ENCODE measurements around the gene PDS5B. TPM values are rescaled to one million over a fixed set of nuclear protein-coding genes. Genes with fewer than 3 reads are reported as not detected.

The PDS5B gene
- total RNA-seq, 4 donors from 2014 or later, result 34.5 to 68.3 (median 40.7) TPM

GRCh38 chr13:32731074-32731473 is 144.8 kb downstream of the PDS5B start:
- no peak for TF ChIP-seq CTCF (IDR thresholded peaks at IDR 0.05; ENCODE audit: low read depth)

- no peak for TF ChIP-seq CTCF (IDR thresholded peaks at IDR 0.05; ENCODE audit: low read depth)
Measured at GRCh38 chr13:32731576-32731975, 145.3 kb downstream of the PDS5B start.

GRCh38 chr13:32733690-32734089 is 147.4 kb downstream of the PDS5B start:
- TF ChIP-seq CTCF (IDR thresholded peaks at IDR 0.05; ENCODE audit: low read depth), result no peak

GRCh38 chr13:32734511-32734910 is 148.3 kb downstream of the PDS5B start:
- TF ChIP-seq CTCF (IDR thresholded peaks at IDR 0.05; ENCODE audit: low read depth), result no peak

- TF ChIP-seq CTCF (IDR thresholded peaks at IDR 0.05; ENCODE audit: low read depth), result no peak
Measured at GRCh38 chr13:32735859-32736258, 149.6 kb downstream of the PDS5B start.

- no peak for TF ChIP-seq CTCF (IDR thresholded peaks at IDR 0.05; ENCODE audit: low read depth)
Measured at GRCh38 chr13:32736648-32737047, 150.4 kb downstream of the PDS5B start.

GRCh38 chr13:32737111-32737571 is 150.9 kb downstream of the PDS5B start:
- TF ChIP-seq CTCF (IDR thresholded peaks at IDR 0.05; ENCODE audit: low read depth), result no peak
